Natural killer cell (primary cell): Measurements from ENCODE around the gene CDK4. TPM values are rescaled to one million over a fixed set of nuclear protein-coding genes. Genes with fewer than 3 reads are reported as not detected.

ENCODE experiments used
- ATAC-seq, 3 donors: fragments of 150-1000 bp in 2 of 3; fragments of 200-7000 bp in 1 of 3; cut with Tn5 transposase; 1 replicate in 1 of 3; 2 replicates in 2 of 3; pipeline ENCODE4 v1.10.0; 2021; ENCODE audit warnings: mild to moderate bottlenecking in 2 of 3, moderate library complexity in 2 of 3
- DNase-seq, 2 donors: peaks; one replicate each; pipeline versions ENCODE4 v3.0.0 to v3.0.0-alpha.2; 2013 to 2021; ENCODE audit warnings: mixed read lengths in 1 of 2
- H3K27ac ChIP-seq: one replicate; pipeline ENCODE4 v1.5.1; 2013; ENCODE audit warnings: mild to moderate bottlenecking, low read length
- H3K27me3 ChIP-seq: one replicate; pipeline ENCODE4 v1.6.1; 2013; ENCODE audit warnings: low read length; ENCODE audit not compliant: control insufficient read depth, insufficient read depth
- H3K36me3 ChIP-seq: one replicate; pipeline ENCODE4 v1.6.1; 2013; ENCODE audit warnings: low read length; ENCODE audit not compliant: control insufficient read depth, insufficient read depth
- H3K4me1 ChIP-seq: one replicate; pipeline ENCODE4 v1.6.1; 2013; ENCODE audit warnings: low read length; ENCODE audit not compliant: control insufficient read depth, insufficient read depth
- H3K4me3 ChIP-seq: one replicate; pipeline ENCODE4 v1.5.1; 2013; ENCODE audit warnings: low read length
- H3K9me3 ChIP-seq: one replicate; pipeline ENCODE4 v1.6.1; 2013; ENCODE audit warnings: low read length; ENCODE audit not compliant: control insufficient read depth, insufficient read depth
- H3K27ac Mint-ChIP-seq, 2 donors: one replicate each; pipeline ENCODE4 v1.8.0; 2022; ENCODE audit warnings: mild to moderate bottlenecking in 2 of 2, mixed read lengths in 2 of 2, moderate library complexity in 1 of 2
- H3K27me3 Mint-ChIP-seq, 2 donors: one replicate each; pipeline ENCODE4 v1.8.0; 2022; ENCODE audit warnings: low read depth in 2 of 2, mixed read lengths in 2 of 2
- H3K36me3 Mint-ChIP-seq: one replicate; pipeline ENCODE4 v1.8.0; 2022; ENCODE audit warnings: mixed read lengths
- H3K4me1 Mint-ChIP-seq, 2 donors: one replicate each; pipeline ENCODE4 v1.8.0; 2022; ENCODE audit warnings: mixed read lengths in 2 of 2
- H3K4me3 Mint-ChIP-seq: one replicate; pipeline ENCODE4 v1.8.0; 2022; ENCODE audit warnings: mild to moderate bottlenecking, moderate library complexity, mixed read lengths
- H3K9me3 Mint-ChIP-seq, 2 donors: one replicate each; pipeline ENCODE4 v1.8.0; 2022; ENCODE audit warnings: mixed read lengths in 2 of 2
- CTCF ChIP-seq: fragments of 200-600 bp; IDR thresholded peaks from one replicate; pipeline ENCODE4 v1.8.0; 2022; ENCODE audit warnings: antibody characterized with exemption
- WGBS: methylation state at CpG from one replicate; pipeline ENCODE4 v1.1.7; 2013; ENCODE audit warnings: missing lambda C conversion rate; ENCODE audit not compliant: insufficient coverage; 5-methylcytosine and 5-hydroxymethylcytosine counted together
- intact Hi-C: fragments of 100-400 bp; cut with micrococcal nuclease; formaldehyde crosslinking; loops from one replicate; pipeline ENCODE4 v1.14.2; 2022
- total RNA-seq, 4 donors: library from RNA; stranded (reverse); fragments of 120-200 nt in 1 of 4; gene quantifications; one replicate each; pipeline versions ENCODE4 v1.2.3 to v1.2.4, GENCODE V29; 2013 to 2022

CDK4 gene
- total RNA-seq, 3 donors from 2014 or later (not counting 1 experiment from before 2014, with no cell fraction given), result 30.7 to 39.5 (median 37.7) TPM

DNA sequence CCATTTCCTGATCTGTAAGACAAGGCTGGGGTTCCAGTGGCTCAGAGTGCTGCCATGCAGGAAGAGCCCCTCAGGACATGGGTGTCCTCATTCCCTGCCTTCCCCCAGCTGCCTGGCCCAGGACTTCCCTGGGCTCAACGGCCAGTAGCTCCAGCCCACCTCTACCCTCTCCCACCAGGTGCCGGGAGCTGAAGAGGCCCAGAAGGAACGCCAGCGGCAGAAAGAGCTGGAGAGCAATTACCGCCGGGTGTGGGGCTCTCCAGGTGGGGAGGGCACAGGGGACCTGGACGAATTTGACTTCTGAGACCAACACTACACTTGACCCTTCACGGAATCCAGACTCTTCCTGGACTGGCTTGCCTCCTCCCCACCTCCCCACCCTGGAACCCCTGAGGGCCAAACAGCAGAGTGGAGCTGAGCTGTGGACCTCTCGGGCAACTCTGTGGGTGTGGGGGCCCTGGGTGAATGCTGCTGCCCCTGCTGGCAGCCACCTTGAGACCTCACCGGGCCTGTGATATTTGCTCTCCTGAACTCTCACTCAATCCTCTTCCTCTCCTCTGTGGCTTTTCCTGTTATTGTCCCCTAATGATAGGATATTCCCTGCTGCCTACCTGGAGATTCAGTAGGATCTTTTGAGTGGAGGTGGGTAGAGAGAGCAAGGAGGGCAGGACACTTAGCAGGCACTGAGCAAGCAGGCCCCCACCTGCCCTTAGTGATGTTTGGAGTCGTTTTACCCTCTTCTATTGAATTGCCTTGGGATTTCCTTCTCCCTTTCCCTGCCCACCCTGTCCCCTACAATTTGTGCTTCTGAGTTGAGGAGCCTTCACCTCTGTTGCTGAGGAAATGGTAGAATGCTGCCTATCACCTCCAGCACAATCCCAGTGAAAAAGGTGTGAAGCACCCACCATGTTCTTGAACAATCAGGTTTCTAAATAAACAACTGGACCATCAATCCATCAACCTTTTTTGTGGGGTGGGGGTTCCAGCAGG, 31.2 kb downstream of the CDK4 start:
- H3K4me1 ChIP-seq, result peaks cover 6% of the 10 kb centered on the region
- TF ChIP-seq CTCF, result no peak
- H3K9me3 ChIP-seq, result no peaks in the 10 kb centered on the region
- no peak overlapping the region for H3K4me3 Mint-ChIP-seq
- no peak for ATAC-seq
- 95% methylated on average over 11 of the region's 11 CpGs for WGBS
- intact Hi-C loops, result no loop called here
- no peak overlapping the region for H3K4me3 ChIP-seq
- peaks cover 59% of the 10 kb centered on the region for H3K36me3 ChIP-seq
- peak overlapping the region; percentile 61 to 69 for H3K27ac Mint-ChIP-seq
- DNase-seq, result no peak
- peaks cover 9% of the 10 kb centered on the region for H3K36me3 Mint-ChIP-seq
- H3K9me3 Mint-ChIP-seq, result no peaks in the 10 kb centered on the region
- no peak overlapping the region for H3K27ac ChIP-seq
- no peaks in the 10 kb centered on the region for H3K27me3 ChIP-seq
- no peaks in the 10 kb centered on the region for H3K27me3 Mint-ChIP-seq
- peaks cover 15 to 17% of the 10 kb centered on the region in 2 donors for H3K4me1 Mint-ChIP-seq

DNA sequence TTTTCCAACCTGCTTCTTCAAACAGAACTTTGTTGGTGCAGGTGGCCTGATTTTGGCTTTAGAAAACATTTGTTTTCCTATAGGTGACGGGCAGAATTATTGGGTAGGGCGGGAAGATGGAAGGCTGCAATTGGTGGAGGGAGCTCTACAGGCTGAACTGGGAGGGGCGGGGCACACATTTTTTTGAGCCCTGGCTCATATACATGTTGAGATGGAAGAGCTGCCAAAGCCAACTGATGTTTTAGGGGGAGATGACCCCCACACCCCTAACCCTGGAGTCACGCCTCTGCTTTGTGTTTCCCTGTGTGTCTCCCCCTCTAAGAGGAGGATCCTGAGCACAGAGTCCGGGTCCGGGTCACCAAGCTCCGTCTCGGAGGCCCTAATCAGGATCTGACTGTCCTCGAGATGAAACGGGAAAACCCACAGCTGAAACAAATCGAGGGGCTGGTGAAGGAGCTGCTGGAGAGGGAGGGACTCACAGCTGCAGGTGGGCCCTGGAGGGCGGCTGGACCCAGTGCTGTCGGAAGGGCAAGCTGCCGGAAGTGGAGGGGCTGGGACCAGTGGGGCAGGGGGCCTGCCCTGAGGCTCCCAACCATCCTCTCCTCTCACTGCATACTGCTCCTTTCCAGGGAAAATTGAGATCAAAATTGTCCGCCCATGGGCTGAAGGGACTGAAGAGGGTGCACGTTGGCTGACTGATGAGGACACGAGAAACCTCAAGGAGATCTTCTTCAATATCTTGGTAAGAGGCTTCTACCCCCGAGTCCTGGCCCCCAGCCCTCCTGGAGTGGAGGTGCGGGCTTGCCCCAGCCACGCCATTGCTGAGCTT, 32.1 kb downstream of the CDK4 start:
- DNase-seq (no peak), ATAC-seq (no peak)
- TF ChIP-seq CTCF, result no peak
- Mint-ChIP-seq H3K9me3 (no peaks in the 10 kb centered on the region), H3K36me3 (peaks cover 9% of the 10 kb centered on the region), H3K4me3 (no peak overlapping the region), H3K4me1 (peaks cover 12 to 16% of the 10 kb centered on the region in 2 donors), H3K27me3 (no peaks in the 10 kb centered on the region), H3K27ac (peak overlapping the region; percentile 4 to 69)
- Histone ChIP-seq H3K4me3 (no peak overlapping the region), H3K27me3 (no peaks in the 10 kb centered on the region), H3K27ac (no peak overlapping the region), H3K36me3 (peaks cover 63% of the 10 kb centered on the region), H3K4me1 (peaks cover 3% of the 10 kb centered on the region), H3K9me3 (no peaks in the 10 kb centered on the region)
- WGBS, result 94% methylated on average over 20 of the region's 20 CpGs
- intact Hi-C loops, result no loop called here

DNA sequence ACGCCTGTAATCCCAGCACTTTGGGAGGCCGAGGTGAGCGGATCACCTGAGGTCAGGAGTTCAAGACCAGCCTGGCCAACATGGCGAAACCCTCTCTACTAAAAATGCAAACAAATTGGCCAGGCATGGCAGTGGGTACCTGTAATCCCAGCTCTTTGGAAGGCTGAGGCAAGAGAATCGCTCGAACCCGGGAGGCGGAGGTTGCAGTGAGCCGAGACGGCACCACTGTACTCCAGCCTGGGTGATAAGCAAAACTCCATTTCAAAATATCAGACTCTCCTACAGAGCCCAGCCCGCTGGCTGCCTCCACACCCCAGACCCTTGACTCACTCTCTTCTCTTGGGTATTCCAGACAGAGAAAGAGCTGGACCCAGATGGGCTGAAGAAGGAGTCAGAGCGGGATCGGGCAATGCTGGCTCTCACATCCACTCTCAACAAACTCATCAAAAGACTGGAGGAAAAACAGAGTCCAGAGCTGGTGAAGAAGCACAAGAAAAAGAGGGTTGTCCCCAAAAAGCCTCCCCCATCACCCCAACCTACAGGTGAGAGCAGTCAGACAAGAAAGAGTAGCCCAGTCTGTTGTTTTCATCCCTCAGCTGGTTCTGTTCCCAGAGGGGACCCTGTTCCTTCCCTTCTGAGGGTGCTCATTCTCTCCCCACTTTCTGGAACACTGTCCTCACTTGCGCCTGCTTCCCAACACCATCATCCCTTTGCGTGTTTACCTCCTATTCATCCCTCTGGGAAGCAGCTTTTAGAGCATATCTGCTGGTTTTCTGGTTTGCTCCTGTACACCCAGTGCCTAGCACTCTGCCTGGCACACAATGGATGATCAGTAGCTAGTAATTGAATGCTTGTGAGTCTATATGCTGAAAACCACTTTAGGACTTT, 33.2 kb downstream of the CDK4 start:
- peaks cover 6 to 8% of the 10 kb centered on the region in 2 donors for H3K4me1 Mint-ChIP-seq
- 97% methylated on average over 15 of the region's 15 CpGs for WGBS
- peak overlapping the region; percentile 4 to 69 for H3K27ac Mint-ChIP-seq

More for the DNA sequence above, 33.2 kb downstream of the CDK4 start:
- H3K27ac ChIP-seq, result no peak overlapping the region
- Mint-ChIP-seq H3K4me3 (no peak overlapping the region), H3K9me3 (no peaks in the 10 kb centered on the region), H3K36me3 (peaks cover 9% of the 10 kb centered on the region), H3K27me3 (no peaks in the 10 kb centered on the region)
- H3K9me3 ChIP-seq, result no peaks in the 10 kb centered on the region
- intact Hi-C loops, result no loop called here
- no peaks in the 10 kb centered on the region for H3K27me3 ChIP-seq
- TF ChIP-seq CTCF, result no peak
- no peak overlapping the region for H3K4me3 ChIP-seq
- H3K4me1 ChIP-seq, result no peaks in the 10 kb centered on the region
- ATAC-seq (no peak), DNase-seq (no peak)
- H3K36me3 ChIP-seq, result peaks cover 67% of the 10 kb centered on the region
